Stimulated activated naive B cell treated with anti-CD40 and anti-IgM and Interleukin-4, amounts not matched to agents 10 μg/mL and 1 μg/mL and 100 μg/mL, for 72 hours (primary cell): ENCODE data around the gene KCNK6.

Experiments
- ATAC-seq, 2 donors: fragments of 150-1000 bp; cut with Tn5 transposase; replicated peaks; 2 replicates each; pipeline ENCODE4 v1.10.0; 2021; ENCODE audit warnings: moderate library complexity in 1 of 2
- DNase-seq: peaks from one replicate; pipeline ENCODE4 v3.0.0; 2021
- H3K27ac Mint-ChIP-seq: one replicate; pipeline ENCODE4 v1.8.0; 2022; ENCODE audit warnings: mild to moderate bottlenecking, mixed read lengths
- H3K27me3 Mint-ChIP-seq, 2 donors: one replicate each; pipeline ENCODE4 v1.8.0; 2022; ENCODE audit warnings: mixed read lengths in 2 of 2
- H3K36me3 Mint-ChIP-seq, 2 donors: one replicate each; pipeline ENCODE4 v1.8.0; 2022; ENCODE audit warnings: mixed read lengths in 2 of 2, mild to moderate bottlenecking in 1 of 2
- H3K4me1 Mint-ChIP-seq, 2 donors: one replicate each; pipeline ENCODE4 v1.8.0; 2022; ENCODE audit warnings: mixed read lengths in 2 of 2, mild to moderate bottlenecking in 1 of 2
- H3K4me3 Mint-ChIP-seq, 2 donors: one replicate each; pipeline ENCODE4 v1.8.0; 2022; ENCODE audit warnings: mild to moderate bottlenecking in 2 of 2, mixed read lengths in 2 of 2, moderate library complexity in 1 of 2
- H3K9me3 Mint-ChIP-seq, 2 donors: one replicate each; pipeline ENCODE4 v1.8.0; 2022; ENCODE audit warnings: mixed read lengths in 2 of 2, mild to moderate bottlenecking in 1 of 2

Gene KCNK6

DNA sequence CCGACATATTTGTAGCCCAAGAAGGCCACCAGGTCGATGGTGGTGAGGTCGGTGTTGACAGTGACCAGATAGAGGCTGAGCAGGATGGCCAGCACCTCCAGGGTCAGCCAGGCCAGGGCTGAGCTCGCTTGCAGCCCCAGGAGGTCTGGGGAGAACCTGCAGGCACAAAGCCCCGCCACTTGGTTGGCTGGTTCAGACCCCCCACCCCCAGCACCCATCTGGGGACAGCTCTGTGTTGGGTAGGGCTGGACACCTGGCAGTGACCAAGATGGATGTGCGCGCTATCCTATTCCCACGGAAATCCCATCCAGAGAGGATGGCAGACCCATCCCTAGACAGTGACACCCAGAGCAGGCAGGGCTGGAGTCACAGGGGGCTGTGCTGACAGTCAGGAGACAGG lies 12.0 kb upstream of the KCNK6 start:
- DNase-seq: no peak
- H3K36me3 Mint-ChIP-seq: peaks cover 48 to 56% of the 10 kb centered on the region in 2 donors
- H3K4me1 Mint-ChIP-seq: peaks cover 16 to 30% of the 10 kb centered on the region in 2 donors
- no peaks in the 10 kb centered on the region for H3K27me3 Mint-ChIP-seq
- no peak overlapping the region for H3K27ac Mint-ChIP-seq
- ATAC-seq: no peak
- no peak overlapping the region for H3K4me3 Mint-ChIP-seq
- peaks cover 0 to 4% of the 10 kb centered on the region in 2 donors for H3K9me3 Mint-ChIP-seq

DNA sequence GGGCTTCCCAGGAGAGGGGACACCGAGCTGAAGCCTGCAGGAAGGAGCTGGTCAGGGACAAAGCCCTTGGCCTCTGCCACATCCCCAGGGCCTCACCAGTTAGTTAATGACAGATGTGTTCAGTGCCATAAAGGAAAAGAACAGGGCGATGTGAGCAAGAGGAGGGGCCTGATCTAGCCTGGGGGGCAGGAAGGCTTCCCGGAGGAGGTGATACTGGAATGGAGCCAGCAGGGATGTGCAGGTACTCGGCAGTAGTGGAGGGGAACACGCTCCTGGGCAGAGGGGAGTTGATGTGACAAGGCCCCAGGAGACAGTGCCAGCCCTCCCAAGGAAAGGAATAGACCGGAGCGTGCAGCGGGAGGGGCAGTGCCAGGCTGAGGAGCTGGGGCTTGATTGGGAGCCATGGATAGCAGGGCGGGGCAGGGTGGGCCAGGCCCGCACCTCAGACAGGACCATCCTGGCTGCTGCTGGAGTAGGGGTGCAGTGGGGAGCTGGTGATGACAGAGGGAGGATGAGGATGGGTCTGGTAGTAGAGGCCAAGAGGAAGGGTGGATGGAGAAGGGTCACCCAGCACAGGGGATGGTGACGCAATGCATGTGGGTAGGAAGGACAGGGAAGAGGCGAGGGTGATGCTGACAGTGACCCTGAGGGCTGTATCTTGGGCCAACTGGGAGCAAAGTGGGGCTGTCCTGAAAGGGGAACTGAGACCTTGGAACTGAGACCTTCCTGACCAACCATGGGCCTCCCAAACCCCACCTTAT lies 11.5 kb upstream of the KCNK6 start:
- Mint-ChIP-seq H3K36me3 (peaks cover 48 to 56% of the 10 kb centered on the region in 2 donors), H3K4me3 (no peak overlapping the region), H3K27me3 (no peaks in the 10 kb centered on the region), H3K9me3 (peaks cover 0 to 2% of the 10 kb centered on the region in 2 donors), H3K27ac (no peak overlapping the region), H3K4me1 (peaks cover 19 to 36% of the 10 kb centered on the region in 2 donors)
- DNase-seq: no peak
- ATAC-seq: no peak

DNA sequence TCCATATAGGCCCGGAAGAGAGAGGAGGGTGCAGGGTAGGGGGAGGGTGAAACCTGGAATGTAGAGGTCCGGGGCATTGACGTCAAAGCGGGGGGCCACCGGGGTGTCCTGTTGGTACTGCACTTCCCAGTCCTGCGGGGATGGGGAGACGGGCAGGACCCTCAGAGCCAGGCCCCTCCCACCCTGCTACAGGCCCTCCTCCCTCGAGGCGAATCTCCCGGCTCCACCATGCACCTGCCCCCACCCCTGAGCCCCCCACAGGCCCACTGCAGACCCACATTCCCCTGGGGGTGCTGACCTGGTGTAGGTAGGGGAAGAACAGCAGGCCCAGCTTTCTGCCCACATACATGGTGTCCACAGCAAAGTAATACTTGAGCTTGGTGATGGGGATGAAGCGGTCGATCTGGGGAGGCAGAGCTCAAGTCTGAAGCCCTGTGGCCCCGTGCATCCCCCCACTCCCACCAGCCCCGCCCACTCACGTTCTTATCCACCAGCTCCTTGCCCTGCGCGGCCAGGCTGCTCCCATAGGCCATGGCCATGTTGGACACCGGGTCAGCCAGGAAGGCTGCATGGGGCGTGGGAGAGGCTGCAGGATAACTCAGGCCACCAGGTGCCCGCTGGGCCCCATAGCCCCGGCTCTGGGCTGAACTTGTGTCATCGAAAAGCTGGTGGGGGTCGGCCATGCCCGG lies 10.6 kb upstream of the KCNK6 start:
- Mint-ChIP-seq H3K36me3 (peaks cover 53 to 62% of the 10 kb centered on the region in 2 donors), H3K4me3 (no peak overlapping the region), H3K27me3 (no peaks in the 10 kb centered on the region), H3K27ac (no peak overlapping the region), H3K9me3 (peaks cover 0 to 2% of the 10 kb centered on the region in 2 donors), H3K4me1 (peaks cover 24 to 44% of the 10 kb centered on the region in 2 donors)
- DNase-seq: no peak
- ATAC-seq: no peak

DNA sequence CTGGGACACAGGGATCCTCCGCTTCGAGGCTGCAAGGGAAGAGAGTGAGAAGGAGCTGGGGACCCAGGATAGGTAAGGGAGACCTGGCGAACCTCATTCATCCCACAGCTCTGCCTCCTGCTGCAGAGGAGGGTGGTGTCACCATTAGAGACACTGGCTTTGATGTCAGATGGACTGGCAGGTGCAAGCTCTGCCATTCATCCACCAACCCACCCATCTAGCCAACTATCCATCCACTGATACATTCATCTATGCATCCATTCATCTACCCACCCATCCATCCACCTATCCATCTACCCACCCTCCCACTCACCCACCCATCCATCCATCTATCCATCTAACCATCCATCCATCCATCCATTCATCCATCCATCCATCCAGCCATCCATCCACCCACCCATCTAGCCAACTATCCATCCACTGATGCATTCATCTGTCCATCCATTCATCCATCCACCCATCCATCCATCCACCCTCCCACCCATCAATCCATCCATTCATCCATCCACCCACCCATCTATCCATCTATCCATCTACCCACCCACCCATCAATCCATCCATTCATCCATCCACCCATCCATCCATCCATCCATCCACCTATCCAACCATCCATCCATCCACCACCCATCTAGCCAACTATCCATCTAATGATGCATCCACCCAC lies 9.9 kb upstream of the KCNK6 start:
- ATAC-seq: no peak

DNA sequence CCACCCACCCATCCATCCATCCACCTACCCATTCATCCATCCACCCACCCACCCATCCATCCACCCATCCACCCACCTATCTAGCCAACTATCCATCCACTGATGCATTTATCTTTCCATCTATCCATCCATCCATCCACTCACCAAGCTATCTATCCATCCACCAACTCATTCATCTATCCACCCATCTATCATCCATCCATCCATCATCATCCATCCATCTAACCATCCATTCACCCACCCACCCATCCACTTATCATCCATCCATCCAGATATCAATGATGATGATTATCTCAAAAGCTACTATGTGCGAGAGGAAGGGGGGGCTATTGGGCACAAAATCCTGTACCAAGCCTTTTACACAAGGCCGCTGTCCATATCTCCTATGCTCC lies 9.4 kb upstream of the KCNK6 start:
- ATAC-seq: no peak
- Mint-ChIP-seq H3K4me1 (peaks cover 26 to 44% of the 10 kb centered on the region in 2 donors), H3K27ac (no peak overlapping the region), H3K9me3 (peaks cover 0 to 2% of the 10 kb centered on the region in 2 donors), H3K36me3 (peaks cover 47 to 54% of the 10 kb centered on the region in 2 donors), H3K4me3 (no peak overlapping the region), H3K27me3 (no peaks in the 10 kb centered on the region)
- DNase-seq: no peak

More for the DNA sequence above, 9.9 kb upstream of the KCNK6 start:
- Mint-ChIP-seq H3K4me3 (no peak overlapping the region), H3K27ac (no peak overlapping the region), H3K4me1 (peaks cover 24 to 44% of the 10 kb centered on the region in 2 donors), H3K27me3 (no peaks in the 10 kb centered on the region), H3K9me3 (peaks cover 0 to 2% of the 10 kb centered on the region in 2 donors), H3K36me3 (peaks cover 50 to 57% of the 10 kb centered on the region in 2 donors)
- DNase-seq: no peak

DNA sequence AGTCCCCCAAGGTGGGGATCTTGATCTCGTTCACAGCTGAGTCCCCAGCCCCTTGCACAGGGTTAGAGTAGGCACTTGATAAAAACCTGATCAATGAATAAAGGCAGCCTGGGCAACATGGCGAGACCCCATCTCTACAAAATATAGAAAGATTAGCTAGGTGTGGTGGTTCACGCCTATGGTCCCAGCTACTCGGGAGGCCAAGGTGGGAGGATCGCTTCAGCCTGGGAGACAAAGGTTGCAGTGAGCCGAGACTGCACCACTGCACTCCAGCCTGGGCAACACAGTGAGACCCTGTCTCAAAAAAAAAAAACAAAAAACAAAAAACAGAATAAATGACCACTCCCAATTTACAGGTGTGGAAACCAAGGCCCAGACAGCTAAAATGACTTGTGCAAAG lies 8.7 kb upstream of the KCNK6 start:
- peaks cover 45 to 52% of the 10 kb centered on the region in 2 donors for H3K36me3 Mint-ChIP-seq

DNA sequence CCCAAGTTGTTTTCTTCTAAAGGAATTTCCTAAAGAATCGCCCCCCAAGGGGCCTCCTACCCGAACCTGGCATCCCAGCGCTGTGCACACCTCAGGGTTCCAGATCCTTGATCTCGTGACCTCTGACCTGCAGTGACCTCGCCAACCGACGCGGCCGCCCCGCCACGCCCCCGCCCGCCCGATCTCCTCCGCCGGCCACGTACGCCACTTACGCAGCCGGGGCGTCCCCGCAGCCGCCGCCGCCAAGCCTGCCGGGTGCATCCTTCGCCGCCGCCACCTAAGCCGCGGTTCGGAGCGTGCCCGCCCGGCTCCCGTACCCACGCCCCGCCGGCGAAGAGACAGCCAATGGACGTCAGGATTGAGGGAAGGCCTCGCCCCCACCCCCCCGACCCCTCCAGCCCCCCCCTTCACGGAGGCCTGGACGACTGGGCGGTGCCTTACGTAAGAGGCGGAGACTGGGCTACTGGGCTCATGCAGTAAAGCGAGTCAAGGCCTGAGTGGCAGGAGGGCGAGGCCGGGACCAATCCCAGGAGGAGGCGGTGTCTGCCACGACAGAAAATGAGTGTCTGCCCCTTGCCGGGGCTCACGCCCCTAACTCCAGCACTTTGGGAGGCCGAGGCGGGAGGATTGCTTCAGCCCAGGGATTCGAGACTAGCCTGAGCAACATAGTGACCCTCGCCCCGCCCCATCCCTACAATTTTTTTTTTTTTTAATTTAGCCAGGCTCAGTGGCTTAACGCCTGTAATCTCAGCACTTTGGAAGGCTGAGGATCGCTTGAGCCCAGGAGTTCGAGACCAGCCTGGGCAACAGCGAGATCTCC lies 3.8 kb upstream of the KCNK6 start, which contains the start of gene YIF1B:
Gene YIF1B, minus strand, starts transcription at position 291 of the 820 bp plus-strand sequence. Its CDS starts 30 bp downstream, at position 261.
- peak within 1 kb of the TSS; percentile 96 for H3K27ac Mint-ChIP-seq
- H3K36me3 Mint-ChIP-seq: peaks cover 13 to 15% of the 10 kb centered on the region in 2 donors
- ATAC-seq (peak; percentile 90 to 91), DNase-seq (peak; percentile 95)
- no peaks in the 10 kb centered on the region for H3K9me3 Mint-ChIP-seq
- H3K4me3 Mint-ChIP-seq: peak within 1 kb of the TSS; percentile 82 to 84
- H3K27me3 Mint-ChIP-seq: no peaks in the 10 kb centered on the region
- H3K4me1 Mint-ChIP-seq: peaks cover 38 to 61% of the 10 kb centered on the region in 2 donors

More for the DNA sequence above, 8.7 kb upstream of the KCNK6 start:
- Mint-ChIP-seq H3K9me3 (peaks cover 0 to 2% of the 10 kb centered on the region in 2 donors), H3K4me3 (no peak overlapping the region), H3K27ac (no peak overlapping the region), H3K4me1 (peaks cover 27 to 45% of the 10 kb centered on the region in 2 donors), H3K27me3 (no peaks in the 10 kb centered on the region)
- ATAC-seq (no peak), DNase-seq (no peak)

DNA sequence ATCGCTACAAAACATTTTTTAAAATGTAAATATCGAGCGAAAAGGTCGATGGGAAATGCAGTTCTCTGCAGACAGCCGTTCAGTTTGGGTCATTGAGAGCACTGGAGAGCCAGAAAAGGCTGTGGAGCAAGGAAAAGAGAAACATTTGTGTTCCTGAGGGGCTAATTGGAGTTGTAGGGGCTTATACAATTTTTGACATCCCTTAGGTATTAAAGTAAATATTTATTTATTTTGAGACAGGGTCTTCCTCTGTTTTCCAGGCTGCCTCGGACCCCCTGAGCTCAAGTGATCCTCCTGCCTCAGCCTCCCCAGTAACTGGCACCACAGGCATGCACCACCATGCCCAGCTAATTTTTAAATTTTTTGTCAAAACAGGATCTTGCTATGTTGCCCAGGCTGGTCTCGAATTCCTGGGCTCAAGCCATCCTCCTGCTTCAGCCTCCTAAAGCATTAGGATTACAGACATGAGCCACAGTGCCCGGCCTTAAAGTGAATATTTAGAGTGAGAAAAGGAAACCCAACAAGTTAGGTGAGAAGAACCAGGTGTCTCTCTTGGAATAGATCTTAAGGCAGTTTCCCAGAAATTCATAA lies 3.1 kb upstream of the KCNK6 start:
- H3K27ac Mint-ChIP-seq: peak overlapping the region; percentile 96
- no peaks in the 10 kb centered on the region for H3K27me3 Mint-ChIP-seq
- H3K9me3 Mint-ChIP-seq: no peaks in the 10 kb centered on the region
- H3K36me3 Mint-ChIP-seq: peaks cover 13 to 15% of the 10 kb centered on the region in 2 donors
- ATAC-seq (peak; percentile 10 to 18), DNase-seq (no peak)
- peaks cover 44 to 67% of the 10 kb centered on the region in 2 donors for H3K4me1 Mint-ChIP-seq
- peak overlapping the region; percentile 82 to 84 for H3K4me3 Mint-ChIP-seq

DNA sequence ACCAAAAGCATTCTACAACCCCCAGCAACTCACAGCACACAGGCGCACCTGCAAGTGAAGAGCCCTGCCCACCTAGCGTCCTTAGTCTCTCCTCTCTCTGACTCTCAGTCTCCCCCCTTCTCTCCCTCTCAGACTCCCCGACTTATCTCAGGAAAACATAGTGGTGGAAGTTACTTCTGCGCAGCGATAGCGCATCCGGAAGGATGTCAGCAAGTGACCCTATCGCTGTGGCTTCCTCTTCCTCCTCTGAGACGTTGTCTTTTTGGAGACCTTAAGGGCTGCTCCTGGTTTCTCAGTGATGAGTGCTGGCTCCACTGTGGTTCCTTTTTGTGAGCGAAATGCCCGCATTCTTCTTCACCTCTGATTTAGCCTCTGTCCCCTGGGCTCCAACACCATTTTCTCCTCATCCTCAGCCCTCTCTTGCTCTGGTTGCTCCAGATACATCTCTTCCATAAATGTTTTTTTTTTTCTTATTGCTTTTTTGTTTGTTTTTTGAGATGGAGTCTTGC lies 2.5 kb upstream of the KCNK6 start:
- Mint-ChIP-seq H3K36me3 (peaks cover 13 to 18% of the 10 kb centered on the region in 2 donors), H3K27me3 (no peaks in the 10 kb centered on the region), H3K4me3 (peak overlapping the region; percentile 82 to 84), H3K27ac (peak overlapping the region; percentile 81), H3K9me3 (no peaks in the 10 kb centered on the region), H3K4me1 (peaks cover 47 to 72% of the 10 kb centered on the region in 2 donors)
- ATAC-seq: no peak
- no peak for DNase-seq

DNA sequence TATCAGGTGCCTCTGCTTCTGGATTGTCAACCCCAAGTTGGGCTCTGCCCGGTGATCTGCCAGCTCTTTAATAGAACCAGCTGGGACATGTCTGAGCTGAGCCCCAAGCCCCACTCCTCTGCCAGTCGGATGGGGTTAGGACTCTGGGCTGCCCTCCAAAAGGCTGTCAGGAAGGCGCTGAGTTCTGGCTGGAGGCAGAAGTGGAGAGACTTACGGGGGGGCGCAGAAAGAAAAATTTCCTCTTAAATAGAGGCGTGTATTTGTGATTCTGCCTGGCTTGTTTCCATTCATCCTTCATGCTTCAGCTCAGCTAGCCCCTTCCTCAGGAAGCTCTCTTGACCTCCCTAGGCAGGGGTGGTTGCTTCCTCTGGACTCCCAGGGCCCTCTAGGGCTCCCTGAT lies 985 bp upstream of the KCNK6 start:
- Mint-ChIP-seq H3K4me1 (peaks cover 39 to 58% of the 10 kb centered on the region in 2 donors), H3K4me3 (peak overlapping the region; percentile 89 to 96)

DNA sequence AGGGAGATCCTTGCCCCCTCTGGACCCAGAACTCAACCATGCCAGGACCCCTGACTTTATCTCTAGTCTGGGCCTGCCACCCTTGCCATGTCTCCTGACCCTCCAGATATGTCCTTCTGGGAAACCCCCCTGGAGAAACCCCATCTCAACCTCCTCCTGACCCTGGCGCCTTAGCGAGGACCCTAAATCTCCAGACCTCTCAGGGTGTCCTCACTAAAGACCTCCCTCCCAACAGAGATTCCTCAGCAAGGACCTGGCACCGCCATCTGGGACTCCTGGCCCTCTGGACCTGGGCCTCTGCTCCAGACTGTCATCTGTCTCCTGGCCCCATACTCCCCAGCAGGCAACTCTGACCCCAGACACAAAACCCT lies 1.3 kb downstream of the KCNK6 start:
- no peak for ATAC-seq
- Mint-ChIP-seq H3K4me3 (peak overlapping the region; percentile 89 to 96), H3K27me3 (no peaks in the 10 kb centered on the region), H3K27ac (peak overlapping the region; percentile 47), H3K4me1 (peaks cover 33 to 54% of the 10 kb centered on the region in 2 donors), H3K9me3 (no peaks in the 10 kb centered on the region), H3K36me3 (peaks cover 9 to 22% of the 10 kb centered on the region in 2 donors)
- DNase-seq: no peak

More for the DNA sequence above, 985 bp upstream of the KCNK6 start:
- Mint-ChIP-seq H3K27ac (peak overlapping the region; percentile 56), H3K36me3 (peaks cover 3 to 16% of the 10 kb centered on the region in 2 donors), H3K27me3 (no peaks in the 10 kb centered on the region), H3K9me3 (no peaks in the 10 kb centered on the region)
- DNase-seq (no peak), ATAC-seq (no peak)

DNA sequence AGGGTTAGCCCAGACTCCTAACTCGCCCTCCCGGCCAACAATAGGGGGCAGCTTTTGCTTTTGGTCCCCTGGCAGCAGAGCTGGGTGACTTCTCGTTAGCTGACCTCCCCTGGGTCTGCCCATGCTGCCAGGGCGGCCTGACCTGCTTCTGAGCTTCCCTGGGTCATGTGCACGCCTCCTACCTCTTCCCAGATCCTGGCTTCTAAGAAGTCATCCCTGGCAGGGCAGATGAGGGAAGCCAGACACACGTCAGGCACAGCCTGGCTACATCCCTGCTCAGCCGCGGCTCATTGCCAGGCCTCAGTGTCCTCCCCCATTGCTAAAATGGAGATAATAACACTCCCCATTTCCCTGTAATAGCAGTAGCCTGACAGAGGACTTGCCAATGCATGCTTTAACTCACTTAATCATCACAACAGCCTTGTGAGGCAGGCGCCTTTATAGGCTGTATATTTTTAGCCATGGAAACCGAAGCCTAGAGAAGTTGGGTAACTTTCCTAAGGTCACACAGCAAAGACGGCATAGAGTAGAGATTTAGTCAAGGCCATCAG lies 2.1 kb downstream of the KCNK6 start:
- H3K27ac Mint-ChIP-seq: no peak overlapping the region
- no peak for DNase-seq
- no peak for ATAC-seq

DNA sequence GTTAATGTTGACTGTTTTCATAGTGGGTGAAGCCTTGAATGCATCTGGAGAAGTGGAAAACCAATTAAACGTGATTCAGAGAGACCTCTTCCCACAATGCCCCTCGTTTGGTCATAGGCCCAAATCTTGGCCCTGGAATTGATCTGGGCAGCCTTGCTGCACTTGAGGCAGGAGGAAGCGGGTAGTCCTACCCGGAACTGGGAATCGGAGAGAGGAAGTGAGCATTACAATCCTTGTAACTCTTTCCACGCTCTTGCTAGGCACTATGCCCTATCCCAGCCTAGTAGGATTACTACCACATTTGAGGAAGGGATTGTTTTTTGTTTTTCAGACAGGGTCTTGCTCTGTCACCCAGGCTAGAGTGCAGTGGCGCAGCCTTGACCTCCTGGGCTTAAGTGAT lies 3.6 kb downstream of the KCNK6 start:
- Mint-ChIP-seq H3K36me3 (peaks cover 26 to 43% of the 10 kb centered on the region in 2 donors), H3K4me3 (no peak overlapping the region), H3K4me1 (peaks cover 22 to 35% of the 10 kb centered on the region in 2 donors), H3K27me3 (no peaks in the 10 kb centered on the region), H3K9me3 (no peaks in the 10 kb centered on the region), H3K27ac (no peak overlapping the region)
- DNase-seq: no peak
- no peak for ATAC-seq

More for the DNA sequence above, 2.1 kb downstream of the KCNK6 start:
- Mint-ChIP-seq H3K36me3 (peaks cover 15 to 27% of the 10 kb centered on the region in 2 donors), H3K4me3 (peak overlapping the region; percentile 89 to 96), H3K27me3 (no peaks in the 10 kb centered on the region), H3K4me1 (peaks cover 30 to 47% of the 10 kb centered on the region in 2 donors), H3K9me3 (no peaks in the 10 kb centered on the region)
